Sigmoid colon (tissue), 7 donors: ENCODE results near the gene TMEM256. TPM values are rescaled to one million over a fixed set of nuclear protein-coding genes. Genes with fewer than 3 reads are reported as not detected.

ENCODE experiments used
- DNase-seq: peaks from one replicate; pipeline ENCODE4 v3.0.0-alpha.2; 2019
- H3K27ac ChIP-seq, 4 donors: fragments of 200-600 bp; sonication (generic); one replicate each; pipeline ENCODE4 v1.5.1; 2016 to 2019; ENCODE audit warnings: mild to moderate bottlenecking in 1 of 4
- H3K27me3 ChIP-seq, 3 donors: fragments of 200-600 bp; sonication (generic); one replicate each; pipeline ENCODE4 v1.5.1; 2019; ENCODE audit warnings: mild to moderate bottlenecking in 1 of 3
- H3K36me3 ChIP-seq, 4 donors: fragments of 200-600 bp; sonication (generic); one replicate each; pipeline ENCODE4 v1.5.1; 2016 to 2019
- H3K4me1 ChIP-seq, 4 donors: fragments of 200-600 bp; sonication (generic); one replicate each; pipeline ENCODE4 v1.5.1; 2017 to 2019
- H3K4me3 ChIP-seq, 4 donors: fragments of 200-600 bp; sonication (generic); one replicate each; pipeline ENCODE4 v1.5.1; 2017 to 2019; ENCODE audit warnings: mild to moderate bottlenecking in 2 of 4, moderate library complexity in 1 of 4
- H3K9me3 ChIP-seq, 4 donors: fragments of 200-600 bp in 3 of 4; sonication (generic) in 3 of 4; one replicate each; pipeline versions ENCODE4 v1.5.1 to v1.6.1; 2013 to 2019
- CTCF ChIP-seq, 4 experiments: fragments of 450-650 bp in 3 of 4; fragments of 200-600 bp in 1 of 4; IDR thresholded peaks; one replicate each; pipeline ENCODE4 v1.5.1; 2016 to 2019; ENCODE audit warnings: antibody characterized with exemption in 4 of 4, mild to moderate bottlenecking in 3 of 4, moderate library complexity in 2 of 4
- EP300 ChIP-seq, 4 donors: sonication (generic); formaldehyde crosslinking; IDR thresholded peaks; one replicate each; pipeline ENCODE4 v1.6.1; 2017; ENCODE audit warnings: antibody characterized with exemption in 4 of 4
- POLR2A ChIP-seq, 2 donors: fragments of 450-650 bp; IDR thresholded peaks; one replicate each; pipeline ENCODE4 v1.6.1; 2016; ENCODE audit warnings: antibody characterized with exemption in 2 of 2, mild to moderate bottlenecking in 2 of 2, moderate library complexity in 2 of 2
- POLR2AphosphoS5 ChIP-seq, 4 donors: sonication (generic); formaldehyde crosslinking; IDR thresholded peaks; one replicate each; pipeline ENCODE4 v1.6.1; 2017; ENCODE audit warnings: antibody characterized with exemption in 4 of 4
- WGBS, 2 donors: extraction: QIAGEN DNeasy Blood & Tissue Kit; methylation state at CpG; one replicate each; pipeline ENCODE4 v1.1.7; 2013; 5-methylcytosine and 5-hydroxymethylcytosine counted together
- intact Hi-C: fragments of 100-400 bp; cut with DNase I; formaldehyde crosslinking; loops from one replicate; pipeline ENCODE4 v1.15.1; 2023
- polyA plus RNA-seq, 3 donors: library from polyadenylated mRNA; stranded (reverse); fragments of 200-250 nt; gene quantifications; one replicate each; pipeline ENCODE4 v1.2.3, GENCODE V29; 2013
- total RNA-seq, 4 donors: library from RNA; depleted of rRNA; stranded (reverse); fragments of >200 nt; gene quantifications; one replicate each; pipeline ENCODE4 v1.1.0, GENCODE V29; 2016
- donor health status: healthy with polysubstance abuse.
- donor health status: Bipolar disorder and iron deficiency.
- donor health status: healthy.

Gene TMEM256
- total and polyA plus RNA-seq, 7 donors = 19.0 to 357 (median 150) TPM

GRCh38 chr17:7443499-7444485 lies 39.9 kb upstream of the TMEM256 start:
- Histone ChIP-seq H3K9me3 (no peaks in the 10 kb centered on the region), H3K4me3 (no peak overlapping the region), H3K4me1 (peaks cover 0 to 42% (median 30%) of the 10 kb centered on the region in 4 donors), H3K36me3 (no peaks in the 10 kb centered on the region), H3K27me3 (peaks cover 34 to 81% (median 63%) of the 10 kb centered on the region in 3 donors), H3K27ac (no peak overlapping the region)
- WGBS, 2 donors = 79 to 86% methylated on average over 7 of the region's 7 CpGs
- TF ChIP-seq POLR2A (IDR thresholded peaks at IDR 0.05) = no peak
- no peak for TF ChIP-seq EP300 (IDR thresholded peaks at IDR 0.05)
- no peak for TF ChIP-seq CTCF (IDR thresholded peaks at IDR 0.05)
- no peak for TF ChIP-seq POLR2AphosphoS5 (IDR thresholded peaks at IDR 0.05)
- intact Hi-C loops = no loop called here
- no peak for DNase-seq

GRCh38 chr17:7442142-7442541 lies 38.2 kb upstream of the TMEM256 start:
- peaks cover 0 to 58% (median 43%) of the 10 kb centered on the region in 4 donors for H3K4me1 ChIP-seq

GRCh38 chr17:7441266-7441665 lies 37.4 kb upstream of the TMEM256 start:
- no peak overlapping the region for H3K27ac ChIP-seq
- DNase-seq = no peak
- H3K36me3 ChIP-seq = no peaks in the 10 kb centered on the region
- no peak overlapping the region for H3K4me3 ChIP-seq
- TF ChIP-seq POLR2A (IDR thresholded peaks at IDR 0.05) (no peak), POLR2AphosphoS5 (IDR thresholded peaks at IDR 0.05) (no peak), EP300 (IDR thresholded peaks at IDR 0.05) (no peak), CTCF (IDR thresholded peaks at IDR 0.05) (no peak)
- 73 to 81% methylated on average over 7 of the region's 7 CpGs for WGBS, 2 donors
- intact Hi-C loops = no loop called here
- peaks cover 45 to 79% (median 67%) of the 10 kb centered on the region in 3 donors for H3K27me3 ChIP-seq
- peaks cover 0 to 61% (median 49%) of the 10 kb centered on the region in 4 donors for H3K4me1 ChIP-seq
- no peaks in the 10 kb centered on the region for H3K9me3 ChIP-seq

More at GRCh38 chr17:7442142-7442541, 38.2 kb upstream of the TMEM256 start:
- Histone ChIP-seq H3K36me3 (no peaks in the 10 kb centered on the region), H3K9me3 (no peaks in the 10 kb centered on the region), H3K4me3 (no peak overlapping the region), H3K27ac (no peak overlapping the region), H3K27me3 (peaks cover 42 to 81% (median 74%) of the 10 kb centered on the region in 3 donors)
- intact Hi-C loops = no loop called here
- TF ChIP-seq CTCF (IDR thresholded peaks at IDR 0.05) (no peak), POLR2A (IDR thresholded peaks at IDR 0.05) (no peak), EP300 (IDR thresholded peaks at IDR 0.05) (no peak), POLR2AphosphoS5 (IDR thresholded peaks at IDR 0.05) (no peak)
- WGBS, 2 donors = 72 to 91% methylated on average over 2 of the region's 2 CpGs
- DNase-seq = no peak

GRCh38 chr17:7440834-7441195 lies 36.9 kb upstream of the TMEM256 start:
- Histone ChIP-seq H3K4me1 (peaks cover 0 to 64% (median 53%) of the 10 kb centered on the region in 4 donors), H3K27ac (no peak overlapping the region), H3K36me3 (no peaks in the 10 kb centered on the region), H3K27me3 (peaks cover 50 to 79% (median 68%) of the 10 kb centered on the region in 3 donors), H3K4me3 (no peak overlapping the region), H3K9me3 (no peaks in the 10 kb centered on the region)
- intact Hi-C loops = no loop called here
- TF ChIP-seq EP300 (IDR thresholded peaks at IDR 0.05) (no peak), POLR2AphosphoS5 (IDR thresholded peaks at IDR 0.05) (no peak), CTCF (IDR thresholded peaks at IDR 0.05) (no peak), POLR2A (IDR thresholded peaks at IDR 0.05) (no peak)
- WGBS, 2 donors = 10% methylated on average over 12 of the region's 12 CpGs
- no peak for DNase-seq
